ENCODE measurements around the gene SLC47A2.

Gene SLC47A2

DNA sequence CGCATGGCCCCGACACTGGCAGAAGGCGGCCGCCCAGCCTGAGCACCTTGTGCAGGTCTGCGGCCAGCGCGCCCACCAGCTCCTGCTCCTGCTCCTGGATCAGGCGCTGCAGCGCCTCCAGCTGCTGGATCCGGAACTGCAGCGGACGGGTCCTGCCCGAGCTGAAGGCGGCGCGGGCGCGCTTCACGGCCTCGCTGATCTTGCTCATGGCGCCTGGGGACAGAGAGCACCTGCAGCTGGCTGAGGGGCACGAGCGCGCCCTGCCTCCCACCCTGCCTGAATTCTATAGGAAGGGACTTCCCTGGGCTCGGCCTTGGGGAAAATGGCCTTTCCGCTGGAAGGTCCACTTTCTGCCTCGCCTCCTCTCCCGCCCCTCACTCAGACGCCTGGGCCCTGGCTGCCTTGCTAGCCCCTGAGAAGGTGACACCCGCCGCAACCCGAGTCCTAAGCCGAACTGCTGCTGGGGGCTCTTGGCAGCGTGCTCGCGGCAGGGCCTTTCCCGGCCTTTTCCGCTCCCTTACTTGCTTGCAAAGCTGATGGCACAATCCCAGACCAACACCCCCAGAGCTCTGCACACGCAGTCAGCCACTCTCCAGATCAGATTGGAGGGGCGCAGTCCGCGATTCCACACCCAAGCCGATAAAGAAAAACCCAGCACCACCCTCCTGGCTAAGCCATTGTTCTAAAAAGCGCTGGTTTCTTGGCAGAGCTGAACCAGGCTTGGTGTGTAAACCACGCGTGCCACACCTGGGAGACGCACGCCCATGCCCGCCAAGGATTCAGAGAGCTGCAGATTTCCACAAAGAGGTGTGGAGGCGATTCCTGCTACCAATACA lies 28.8 kb upstream of the SLC47A2 start:
- Histone ChIP-seq H2AFZ (ENCODE audit: low read depth, low read length) (no peak overlapping the region), H3K9me3 (ENCODE audit: insufficient read depth, low read length) (no peaks in the 10 kb centered on the region), H3K27me3 (ENCODE audit: low read depth, low read length) (no peaks in the 10 kb centered on the region), H3K4me3 (ENCODE audit: low read length) (peak overlapping the region; percentile 75), H3K9ac (ENCODE audit: low read length) (peak overlapping the region; percentile 62; the same call in 1 of the 2 replicates), H3K4me1 (ENCODE audit: low read length) (no peaks in the 10 kb centered on the region), H3K36me3 (replicated peaks; ENCODE audit: low read depth, low read length) (no peaks in the 10 kb centered on the region), H3K27ac (ENCODE audit: low read length) (no peak overlapping the region), H3K79me2 (ENCODE audit: low read length) (no peaks in the 10 kb centered on the region), H4K20me1 (ENCODE audit: insufficient read depth, low read length) (no peaks in the 10 kb centered on the region), H3K4me2 (ENCODE audit: low read length) (peak overlapping the region; percentile 62)
- TF ChIP-seq, protein P1, sequence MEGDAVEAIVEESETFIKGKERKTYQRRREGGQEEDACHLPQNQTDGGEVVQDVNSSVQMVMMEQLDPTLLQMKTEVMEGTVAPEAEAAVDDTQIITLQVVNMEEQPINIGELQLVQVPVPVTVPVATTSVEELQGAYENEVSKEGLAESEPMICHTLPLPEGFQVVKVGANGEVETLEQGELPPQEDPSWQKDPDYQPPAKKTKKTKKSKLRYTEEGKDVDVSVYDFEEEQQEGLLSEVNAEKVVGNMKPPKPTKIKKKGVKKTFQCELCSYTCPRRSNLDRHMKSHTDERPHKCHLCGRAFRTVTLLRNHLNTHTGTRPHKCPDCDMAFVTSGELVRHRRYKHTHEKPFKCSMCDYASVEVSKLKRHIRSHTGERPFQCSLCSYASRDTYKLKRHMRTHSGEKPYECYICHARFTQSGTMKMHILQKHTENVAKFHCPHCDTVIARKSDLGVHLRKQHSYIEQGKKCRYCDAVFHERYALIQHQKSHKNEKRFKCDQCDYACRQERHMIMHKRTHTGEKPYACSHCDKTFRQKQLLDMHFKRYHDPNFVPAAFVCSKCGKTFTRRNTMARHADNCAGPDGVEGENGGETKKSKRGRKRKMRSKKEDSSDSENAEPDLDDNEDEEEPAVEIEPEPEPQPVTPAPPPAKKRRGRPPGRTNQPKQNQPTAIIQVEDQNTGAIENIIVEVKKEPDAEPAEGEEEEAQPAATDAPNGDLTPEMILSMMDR (IDR thresholded peaks at IDR 0.05; ENCODE audit: low read depth, low read length), result peak; percentile 36; the same call in 1 of the 2 replicates
- TF ChIP-seq EZH2phosphoT487 (IDR thresholded peaks at IDR 0.05; ENCODE audit: low read depth), result no peak

DNA sequence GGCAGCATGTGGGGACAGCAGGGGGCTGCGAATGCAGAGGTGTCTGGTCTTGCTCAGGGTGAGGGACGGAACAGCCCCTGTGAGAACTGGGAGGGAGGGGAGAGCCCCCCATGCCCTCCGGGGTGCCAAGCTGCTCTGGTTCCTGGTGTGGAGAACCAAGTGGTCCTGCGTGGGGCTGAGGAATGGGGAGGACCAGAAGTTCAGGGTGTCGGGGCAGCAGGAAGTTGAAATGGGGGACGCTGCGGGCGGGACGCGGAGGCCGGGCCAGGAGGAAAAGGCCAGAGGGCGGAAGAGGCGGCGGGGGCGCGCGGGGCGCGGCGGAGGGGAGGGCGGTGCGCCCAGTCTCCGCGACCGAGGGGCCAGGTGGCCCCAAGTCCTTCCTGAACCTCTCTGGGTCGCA lies 28.1 kb upstream of the SLC47A2 start:
- Histone ChIP-seq H4K20me1 (ENCODE audit: insufficient read depth, low read length) (no peaks in the 10 kb centered on the region), H2AFZ (ENCODE audit: low read depth, low read length) (no peak overlapping the region), H3K27me3 (ENCODE audit: low read depth, low read length) (no peaks in the 10 kb centered on the region), H3K4me3 (ENCODE audit: low read length) (peak overlapping the region; percentile 75), H3K79me2 (ENCODE audit: low read length) (no peaks in the 10 kb centered on the region), H3K36me3 (replicated peaks; ENCODE audit: low read depth, low read length) (no peaks in the 10 kb centered on the region), H3K4me1 (ENCODE audit: low read length) (no peaks in the 10 kb centered on the region), H3K27ac (ENCODE audit: low read length) (no peak overlapping the region), H3K4me2 (ENCODE audit: low read length) (peak overlapping the region; percentile 60), H3K9me3 (ENCODE audit: insufficient read depth, low read length) (no peaks in the 10 kb centered on the region), H3K9ac (ENCODE audit: low read length) (peak overlapping the region; percentile 62)
- no peak for TF ChIP-seq EZH2phosphoT487 (IDR thresholded peaks at IDR 0.05; ENCODE audit: low read depth)
- TF ChIP-seq, protein P1 (IDR thresholded peaks at IDR 0.05; ENCODE audit: low read depth, low read length), result no peak

DNA sequence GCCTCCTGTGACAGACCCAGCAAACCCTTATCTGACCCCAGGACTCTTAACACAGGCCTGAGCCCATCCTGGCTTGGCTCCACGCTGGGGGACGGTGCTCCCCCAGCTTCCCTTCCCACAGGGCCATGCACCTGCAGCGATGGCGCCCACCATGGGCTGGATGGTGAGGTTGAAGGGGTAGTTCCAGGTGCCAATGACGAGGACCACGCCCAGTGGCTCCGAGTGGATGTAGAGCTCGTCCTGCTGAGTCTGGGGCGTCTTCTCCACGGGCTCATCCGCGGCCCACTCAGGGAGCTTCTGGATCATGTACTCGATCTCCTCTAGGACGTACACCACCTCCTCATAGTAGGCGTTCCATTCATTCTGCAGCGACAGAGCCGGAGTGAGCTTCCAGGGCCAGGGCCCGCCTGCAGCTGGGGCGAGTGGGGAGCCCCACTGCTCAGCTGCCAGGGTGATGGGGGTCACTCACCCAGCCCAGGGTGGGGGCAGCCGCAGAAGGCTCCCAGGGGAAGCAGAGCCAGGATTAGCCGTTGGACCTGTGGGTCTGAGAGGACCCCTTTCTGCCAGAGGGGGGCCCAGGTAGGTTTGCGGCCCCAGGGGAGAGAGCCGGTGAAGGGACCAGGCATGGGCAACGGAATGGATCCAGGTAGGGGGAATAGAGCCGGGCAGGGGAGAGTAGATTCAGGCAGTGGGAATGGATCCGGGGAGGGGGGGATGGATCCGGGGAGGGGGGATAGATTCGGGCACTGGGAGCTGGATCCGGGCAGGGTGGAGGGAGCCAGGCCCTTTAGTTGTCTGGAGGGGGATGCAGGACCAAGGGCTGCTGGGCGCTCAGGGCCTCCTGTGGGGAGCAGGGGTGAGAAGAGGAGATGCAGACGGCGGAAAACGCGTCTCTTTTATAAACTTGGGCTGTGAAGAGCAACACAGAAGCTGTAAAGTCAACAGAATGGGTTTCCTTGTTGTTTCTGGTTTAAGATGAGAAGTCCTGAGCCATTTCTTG lies 27.0 kb upstream of the SLC47A2 start:
- H3K4me3 ChIP-seq (ENCODE audit: low read length), result no peak overlapping the region
- no peak for TF ChIP-seq EZH2phosphoT487 (IDR thresholded peaks at IDR 0.05; ENCODE audit: low read depth)
- TF ChIP-seq, protein P1 (IDR thresholded peaks at IDR 0.05; ENCODE audit: low read depth, low read length), result no peak
- no peak overlapping the region for H3K4me2 ChIP-seq (ENCODE audit: low read length)
- H3K27me3 ChIP-seq (ENCODE audit: low read depth, low read length), result no peaks in the 10 kb centered on the region
- H3K36me3 ChIP-seq (replicated peaks; ENCODE audit: low read depth, low read length), result no peaks in the 10 kb centered on the region
- no peaks in the 10 kb centered on the region for H3K79me2 ChIP-seq (ENCODE audit: low read length)
- H4K20me1 ChIP-seq (ENCODE audit: insufficient read depth, low read length), result no peaks in the 10 kb centered on the region
- no peak overlapping the region for H3K9ac ChIP-seq (ENCODE audit: low read length)
- no peaks in the 10 kb centered on the region for H3K9me3 ChIP-seq (ENCODE audit: insufficient read depth, low read length)
- no peaks in the 10 kb centered on the region for H3K4me1 ChIP-seq (ENCODE audit: low read length)
- no peak overlapping the region for H3K27ac ChIP-seq (ENCODE audit: low read length)
- H2AFZ ChIP-seq (ENCODE audit: low read depth, low read length), result no peak overlapping the region

DNA sequence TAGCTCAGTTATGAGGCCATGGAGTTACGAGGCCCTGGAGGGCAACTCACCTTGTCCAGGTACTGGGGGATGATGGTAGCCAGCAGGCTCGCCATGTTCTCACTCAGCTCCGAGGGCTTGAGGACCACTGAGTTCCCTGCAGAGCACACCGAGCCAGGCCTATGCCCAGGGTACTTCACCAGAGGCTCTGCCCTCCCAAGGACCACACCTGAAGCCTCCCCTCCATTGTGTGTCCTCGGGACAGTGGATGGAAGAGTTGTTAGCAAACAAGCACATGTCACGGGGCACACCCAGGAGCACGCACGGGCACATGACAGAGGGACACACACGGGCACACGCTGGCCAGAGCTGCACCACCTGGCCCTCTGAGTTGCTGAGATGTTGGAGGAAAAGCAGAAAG lies 26.1 kb upstream of the SLC47A2 start:
- Histone ChIP-seq H3K27ac (ENCODE audit: low read length) (no peak overlapping the region), H3K9ac (ENCODE audit: low read length) (no peak overlapping the region), H3K36me3 (replicated peaks; ENCODE audit: low read depth, low read length) (no peaks in the 10 kb centered on the region), H4K20me1 (ENCODE audit: insufficient read depth, low read length) (no peaks in the 10 kb centered on the region), H3K27me3 (ENCODE audit: low read depth, low read length) (no peaks in the 10 kb centered on the region), H3K79me2 (ENCODE audit: low read length) (no peaks in the 10 kb centered on the region), H3K4me2 (ENCODE audit: low read length) (no peak overlapping the region), H3K4me3 (ENCODE audit: low read length) (no peak overlapping the region), H3K9me3 (ENCODE audit: insufficient read depth, low read length) (no peaks in the 10 kb centered on the region), H3K4me1 (ENCODE audit: low read length) (no peaks in the 10 kb centered on the region), H2AFZ (ENCODE audit: low read depth, low read length) (no peak overlapping the region)
- TF ChIP-seq, protein P1 (IDR thresholded peaks at IDR 0.05; ENCODE audit: low read depth, low read length), result no peak
- no peak for TF ChIP-seq EZH2phosphoT487 (IDR thresholded peaks at IDR 0.05; ENCODE audit: low read depth)
